ENCODE measurements around the gene TRPM2.
"Not testable (repeated sequence)": the region's sequence is repeated elsewhere in the genome, so short reads cannot be mapped to it uniquely, and the experiment has no call there.

The TRPM2 gene

GRCh38 chr21:44397431-44398031, 44.1 kb downstream of the TRPM2 start:
- no peak for DNase-seq (ENCODE audit: low spot score)

- no peak for DNase-seq (ENCODE audit: low spot score)
Measured at GRCh38 chr21:44398499-44398898, 45.1 kb downstream of the TRPM2 start.

DNA sequence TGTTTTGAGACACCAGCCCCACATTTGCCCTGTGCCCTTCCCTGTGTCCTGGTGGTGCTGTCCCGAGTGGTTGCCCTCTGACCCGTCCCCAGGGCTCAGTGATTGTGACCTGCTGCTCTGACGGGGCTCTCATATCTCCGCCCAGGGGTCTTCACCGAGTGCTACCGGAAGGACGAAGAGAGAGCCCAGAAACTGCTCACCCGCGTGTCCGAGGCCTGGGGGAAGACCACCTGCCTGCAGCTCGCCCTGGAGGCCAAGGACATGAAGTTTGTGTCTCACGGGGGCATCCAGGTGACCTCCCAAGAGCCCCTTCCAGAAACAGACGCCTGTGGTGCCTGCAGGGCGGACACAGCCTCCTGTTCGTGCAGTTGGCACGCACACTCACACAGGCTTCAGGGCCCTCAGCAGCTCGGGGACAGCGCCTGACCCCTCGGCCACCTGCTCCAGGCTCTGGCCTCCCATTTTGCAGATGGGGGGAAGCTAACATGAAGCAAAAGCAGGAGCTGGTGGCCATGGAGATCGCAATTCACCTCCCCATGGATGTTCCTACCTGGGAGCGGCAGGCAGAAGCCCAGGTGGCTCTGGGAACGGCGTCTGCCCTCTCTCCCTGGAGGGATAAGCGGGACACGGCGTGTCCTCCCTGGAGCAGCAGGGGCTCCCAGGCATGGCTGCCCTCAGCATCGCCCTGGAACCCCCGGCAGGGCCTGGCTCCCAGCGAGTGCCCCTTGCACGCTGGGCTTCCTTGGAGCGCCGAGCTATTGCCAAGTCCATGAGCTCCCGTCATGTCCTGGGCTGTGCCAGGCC, 45.9 kb downstream of the TRPM2 start:
- no peak for DNase-seq (ENCODE audit: low spot score)

- DNase-seq (ENCODE audit: low spot score), result no peak
Measured at GRCh38 chr21:44399955-44400790, 46.8 kb downstream of the TRPM2 start.

GRCh38 chr21:44400791-44401385, 47.5 kb downstream of the TRPM2 start:
- DNase-seq (ENCODE audit: low spot score), result no peak

GRCh38 chr21:44401386-44402160, 48.2 kb downstream of the TRPM2 start:
- DNase-seq (ENCODE audit: low spot score), result no peak

DNA sequence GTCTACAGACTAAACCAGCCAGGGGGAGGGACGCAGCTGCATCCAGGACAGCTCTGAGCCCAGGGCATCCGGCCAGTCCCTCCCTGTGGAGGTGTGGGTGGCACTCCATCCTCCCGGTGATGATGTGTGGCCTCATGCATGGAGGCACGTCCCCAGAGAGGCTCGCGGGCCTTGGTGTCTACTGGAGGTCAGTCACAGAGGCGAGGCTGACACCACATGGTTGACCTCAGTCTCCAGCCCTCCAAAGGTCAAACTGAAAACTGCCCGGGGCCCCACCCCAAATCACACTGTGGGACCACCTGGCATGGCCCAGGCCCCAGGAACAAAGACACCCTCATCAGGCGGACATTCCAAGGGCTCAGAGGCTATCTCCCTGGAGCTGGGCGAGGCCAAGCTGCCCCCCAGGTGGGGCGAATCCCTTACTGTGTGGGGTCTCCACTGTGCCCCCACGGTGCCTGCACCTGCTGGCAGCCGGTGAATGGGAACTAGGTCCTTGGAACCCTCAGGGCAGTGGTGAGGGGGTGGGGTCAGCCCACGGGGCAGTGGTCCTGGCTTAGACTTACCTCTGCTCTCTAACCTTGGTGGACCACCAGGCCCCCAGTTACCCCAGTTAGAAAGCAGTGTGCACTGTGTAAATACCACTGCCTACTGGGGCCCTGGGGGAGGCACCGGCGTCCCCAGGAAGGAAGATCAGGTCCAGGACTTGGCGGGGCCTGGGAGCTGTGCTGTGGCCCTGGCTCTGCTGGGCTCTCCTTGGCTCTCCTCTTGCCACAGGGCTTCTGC, 49.1 kb downstream of the TRPM2 start:
- DNase-seq (ENCODE audit: low spot score), result no peak

GRCh38 chr21:44403106-44404020, 49.9 kb downstream of the TRPM2 start:
- DNase-seq (ENCODE audit: low spot score), result no peak

DNA sequence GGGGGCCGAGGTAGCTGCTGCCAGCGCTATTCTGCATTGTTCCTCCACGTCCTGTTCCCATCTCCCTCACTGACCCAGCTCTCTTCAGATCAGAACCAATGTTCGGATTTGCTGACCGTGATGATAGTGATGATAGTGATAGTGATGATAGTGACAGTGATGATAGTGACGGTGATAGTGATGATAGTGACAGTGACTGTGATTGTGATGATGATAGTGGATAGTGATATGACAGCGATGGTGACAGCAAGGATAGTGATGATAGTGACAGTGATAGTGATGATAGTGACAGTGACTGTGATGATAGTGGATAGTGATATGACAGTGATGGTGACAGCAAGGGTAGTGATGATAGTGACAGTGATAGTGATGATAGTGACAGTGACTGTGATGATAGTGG, 51.1 kb downstream of the TRPM2 start:
- DNase-seq (ENCODE audit: low spot score), result not testable (repeated sequence)

- no peak for DNase-seq (ENCODE audit: low spot score)
Measured at GRCh38 chr21:44405091-44405947, 51.9 kb downstream of the TRPM2 start.

GRCh38 chr21:44405948-44406872, 52.8 kb downstream of the TRPM2 start:
- DNase-seq (ENCODE audit: low spot score), result no peak

DNA sequence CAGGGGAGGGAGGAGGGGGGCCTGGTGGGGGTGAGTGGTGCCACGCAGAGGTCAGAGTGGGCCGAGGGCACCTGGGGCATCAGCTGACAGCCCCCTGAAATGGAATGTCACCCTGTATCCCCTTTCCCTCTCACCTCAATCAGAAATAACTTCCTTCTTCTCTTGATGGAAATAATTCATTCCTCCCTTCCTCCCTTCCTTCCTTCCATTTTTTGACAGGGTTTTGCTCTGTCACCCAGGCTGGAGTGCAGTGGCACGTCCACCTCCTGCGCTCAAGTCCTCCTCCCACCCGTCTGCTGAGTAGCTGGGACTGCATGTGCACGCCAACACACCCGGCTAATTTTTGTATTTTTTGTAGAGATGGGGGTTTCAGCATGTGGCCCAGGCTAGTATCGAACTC, 53.5 kb downstream of the TRPM2 start:
- no peak for DNase-seq (ENCODE audit: low spot score)

GRCh38 chr21:44407493-44407892, 54.1 kb downstream of the TRPM2 start:
- no peak for DNase-seq (ENCODE audit: low spot score)

DNA sequence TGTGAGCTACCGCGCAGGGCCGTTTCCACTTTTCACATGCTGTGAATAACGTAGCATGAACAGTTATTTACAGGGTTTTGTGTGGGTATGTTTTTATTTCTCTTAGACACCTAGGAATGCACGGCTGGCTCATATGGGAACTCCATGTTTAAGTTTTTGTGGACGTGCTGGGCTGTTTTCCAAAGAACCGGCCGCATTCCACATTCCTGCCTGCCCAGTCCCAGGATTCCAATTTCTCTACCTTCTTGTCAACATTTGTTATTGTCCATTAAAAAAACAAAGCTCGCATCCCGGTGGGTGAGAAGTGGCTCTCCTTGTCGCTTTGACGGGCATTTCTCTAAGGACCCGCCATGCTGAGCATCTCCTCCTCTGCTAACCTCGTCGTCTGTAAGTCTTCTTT, 54.8 kb downstream of the TRPM2 start:
- no peak for DNase-seq (ENCODE audit: low spot score)

GRCh38 chr21:44413566-44414290, 60.3 kb downstream of the TRPM2 start:
- DNase-seq (ENCODE audit: low spot score), result no peak

- no peak for DNase-seq (ENCODE audit: low spot score)
Measured at GRCh38 chr21:44414291-44415072, 61.1 kb downstream of the TRPM2 start.
